IPS-11a (cell line): ENCODE data around the gene HIVEP3.

ENCODE experiments used
- H3K4me3 ChIP-seq: one replicate; pipeline ENCODE4 v1.5.1; 2013; ENCODE audit warnings: low read depth, low read length, control low read depth

HIVEP3 gene

GRCh38 chr1:41766041-41766440 lies 152.7 kb downstream of the HIVEP3 start:
- H3K4me3 ChIP-seq, result no peak overlapping the region

GRCh38 chr1:41765152-41765551 lies 153.6 kb downstream of the HIVEP3 start:
- H3K4me3 ChIP-seq, result no peak overlapping the region

- H3K4me3 ChIP-seq, result no peak overlapping the region
Observed at GRCh38 chr1:41764656-41765055, 154.1 kb downstream of the HIVEP3 start.

GRCh38 chr1:41762777-41763176 lies 155.9 kb downstream of the HIVEP3 start:
- H3K4me3 ChIP-seq, result no peak overlapping the region

- H3K4me3 ChIP-seq, result no peak overlapping the region
Observed at GRCh38 chr1:41762251-41762650, 156.5 kb downstream of the HIVEP3 start.

- no peak overlapping the region for H3K4me3 ChIP-seq
Observed at GRCh38 chr1:41758904-41759548, 159.7 kb downstream of the HIVEP3 start.

GRCh38 chr1:41758500-41758899 lies 160.2 kb downstream of the HIVEP3 start:
- H3K4me3 ChIP-seq, result no peak overlapping the region

GRCh38 chr1:41754540-41754939 lies 164.2 kb downstream of the HIVEP3 start:
- no peak overlapping the region for H3K4me3 ChIP-seq

GRCh38 chr1:41752514-41753170 lies 166.1 kb downstream of the HIVEP3 start:
- H3K4me3 ChIP-seq, result no peak overlapping the region

- H3K4me3 ChIP-seq, result no peak overlapping the region
Observed at GRCh38 chr1:41751804-41752513, 166.8 kb downstream of the HIVEP3 start.

GRCh38 chr1:41749991-41750745 lies 168.6 kb downstream of the HIVEP3 start:
- H3K4me3 ChIP-seq, result no peak overlapping the region

GRCh38 chr1:41745022-41745421 lies 173.7 kb downstream of the HIVEP3 start:
- no peak overlapping the region for H3K4me3 ChIP-seq

- H3K4me3 ChIP-seq, result no peak overlapping the region
Observed at GRCh38 chr1:41743366-41743765, 175.4 kb downstream of the HIVEP3 start.

- H3K4me3 ChIP-seq, result no peak overlapping the region
Observed at GRCh38 chr1:41742219-41742618, 176.5 kb downstream of the HIVEP3 start.

GRCh38 chr1:41741244-41741643 lies 177.5 kb downstream of the HIVEP3 start:
- H3K4me3 ChIP-seq, result no peak overlapping the region

GRCh38 chr1:41740630-41741239 lies 178.0 kb downstream of the HIVEP3 start:
- no peak overlapping the region for H3K4me3 ChIP-seq

GRCh38 chr1:41740058-41740457 lies 178.7 kb downstream of the HIVEP3 start:
- no peak overlapping the region for H3K4me3 ChIP-seq

- no peak overlapping the region for H3K4me3 ChIP-seq
Observed at GRCh38 chr1:41739061-41739955, 179.4 kb downstream of the HIVEP3 start.

- H3K4me3 ChIP-seq, result no peak overlapping the region
Observed at GRCh38 chr1:41738475-41738874, 180.2 kb downstream of the HIVEP3 start.

GRCh38 chr1:41738006-41738405 lies 180.7 kb downstream of the HIVEP3 start:
- no peak overlapping the region for H3K4me3 ChIP-seq
